SIG-M5 (cell line): ENCODE measurements around the gene NEURL3.
"Not testable (repeated sequence)": the region's sequence is repeated elsewhere in the genome, so short reads cannot be mapped to it uniquely, and the experiment has no call there.

ENCODE experiments used
- DNase-seq: peaks from one replicate; lab custom pipeline; 2025; lab: John Stamatoyannopoulos, UW

Gene NEURL3

DNA sequence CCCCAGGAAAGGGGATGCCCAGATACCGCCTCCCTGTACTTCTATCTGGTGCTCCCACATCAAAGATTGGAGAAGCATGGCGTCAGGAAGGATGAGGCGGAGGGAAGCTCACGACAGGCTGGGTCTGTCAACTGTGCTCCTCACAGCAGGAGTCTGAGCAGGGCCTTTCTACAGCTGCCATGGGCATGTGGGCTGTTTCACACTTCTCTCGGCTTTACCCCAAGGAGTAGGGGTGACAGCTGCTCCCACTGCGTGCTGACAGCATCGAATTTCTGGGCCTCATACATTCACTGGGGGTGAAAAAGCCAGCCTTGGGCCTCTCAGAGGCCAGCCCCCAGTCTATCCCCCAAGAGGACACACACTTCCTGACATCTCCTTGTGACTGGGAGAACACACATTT, 21.1 kb downstream of the NEURL3 start:
- no peak for DNase-seq

DNA sequence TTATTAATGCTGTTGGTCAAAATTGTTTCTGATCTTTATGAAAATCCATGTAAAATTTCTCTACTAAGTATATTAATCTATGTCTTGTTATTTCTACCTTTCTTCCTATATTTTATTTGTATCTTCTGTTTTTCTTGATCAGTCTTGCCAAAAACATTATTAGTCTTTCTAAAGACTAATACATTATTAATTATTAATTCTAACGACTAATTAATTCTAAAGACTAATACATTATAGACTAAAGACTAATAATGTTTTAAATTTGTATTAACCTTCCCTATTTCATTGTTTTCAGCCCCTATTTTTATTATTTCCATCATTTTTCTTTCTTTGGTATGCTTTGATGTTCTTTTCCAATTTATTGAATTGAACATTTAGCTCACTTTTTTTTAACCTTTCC, 27.7 kb downstream of the NEURL3 start:
- DNase-seq: no peak

DNA sequence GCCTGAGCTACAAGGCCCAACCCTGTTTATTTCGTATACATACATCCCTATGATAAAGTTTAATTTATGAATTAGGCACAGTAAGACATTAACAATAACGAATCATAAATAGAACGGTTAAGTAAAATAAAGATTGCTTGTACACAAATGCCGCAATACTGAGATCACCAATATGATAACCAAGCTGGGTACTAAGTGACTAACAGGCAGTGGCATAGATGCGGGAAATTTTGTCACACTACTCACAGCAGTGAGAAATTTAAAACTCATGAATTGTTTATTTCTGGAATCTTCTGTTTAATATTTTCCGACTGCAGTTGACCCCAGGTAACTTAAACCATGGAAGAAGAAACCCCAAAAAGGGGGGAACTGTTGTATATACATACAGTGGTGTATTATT, 33.4 kb downstream of the NEURL3 start:
- no peak for DNase-seq

DNA sequence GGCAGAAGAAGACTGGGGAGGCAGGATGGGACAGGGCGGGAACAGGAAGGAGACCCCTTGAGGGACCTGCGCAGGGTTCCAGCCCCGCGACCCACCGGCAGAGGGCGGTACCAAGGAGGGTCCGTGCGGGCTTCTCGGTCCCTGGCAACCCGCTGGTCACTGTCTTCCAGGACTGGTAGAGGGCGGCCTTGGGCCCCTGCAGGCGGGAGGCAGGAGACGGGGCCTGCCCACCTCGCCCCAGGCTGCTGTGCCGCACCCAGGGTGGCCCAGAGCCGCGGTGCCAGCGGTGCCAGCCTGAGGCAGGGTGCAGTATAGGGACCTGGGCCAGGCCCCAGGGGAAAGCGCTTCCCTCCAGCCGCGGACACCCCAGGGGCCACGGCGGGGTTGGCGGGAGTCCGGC, 34.5 kb downstream of the NEURL3 start:
- no peak for DNase-seq

DNA sequence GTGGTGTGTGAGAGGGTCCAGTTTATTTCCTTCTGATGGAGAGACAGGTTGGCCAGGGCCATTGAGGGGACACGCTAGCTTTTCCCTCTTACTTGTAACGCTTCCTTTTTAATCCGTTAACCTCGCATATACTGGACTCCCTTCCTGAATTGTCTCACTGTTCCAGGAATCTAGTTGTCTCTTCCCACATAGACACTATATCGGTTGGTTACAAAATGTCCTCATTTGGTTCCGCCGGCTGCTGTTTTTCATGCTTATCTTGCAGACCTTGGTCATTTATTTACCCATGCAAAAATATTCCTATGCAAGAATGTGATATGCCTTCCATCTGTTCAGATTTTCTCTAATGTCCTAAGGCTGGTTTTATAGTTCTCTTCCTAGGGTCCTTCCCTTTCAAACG, 35.0 kb downstream of the NEURL3 start:
- DNase-seq: no peak

DNA sequence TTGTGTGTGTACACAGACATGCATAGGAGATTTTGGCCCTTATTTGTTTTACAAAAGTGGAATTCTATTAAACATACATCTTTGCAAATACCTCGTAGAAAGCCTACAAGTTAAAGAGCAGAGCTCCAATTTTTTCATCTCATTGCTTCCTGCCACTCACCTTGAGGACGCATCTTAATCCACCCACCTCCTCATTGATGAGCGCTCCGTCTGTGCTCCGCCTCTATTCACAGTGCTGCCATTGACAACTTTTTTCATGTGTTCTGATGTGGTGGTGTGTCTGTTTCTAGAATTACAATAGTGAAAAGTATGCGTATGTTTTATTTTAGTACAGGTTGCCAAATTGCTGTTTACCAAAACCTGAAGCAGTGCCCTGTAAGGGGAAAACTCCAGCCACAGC, 36.3 kb downstream of the NEURL3 start:
- no peak for DNase-seq

DNA sequence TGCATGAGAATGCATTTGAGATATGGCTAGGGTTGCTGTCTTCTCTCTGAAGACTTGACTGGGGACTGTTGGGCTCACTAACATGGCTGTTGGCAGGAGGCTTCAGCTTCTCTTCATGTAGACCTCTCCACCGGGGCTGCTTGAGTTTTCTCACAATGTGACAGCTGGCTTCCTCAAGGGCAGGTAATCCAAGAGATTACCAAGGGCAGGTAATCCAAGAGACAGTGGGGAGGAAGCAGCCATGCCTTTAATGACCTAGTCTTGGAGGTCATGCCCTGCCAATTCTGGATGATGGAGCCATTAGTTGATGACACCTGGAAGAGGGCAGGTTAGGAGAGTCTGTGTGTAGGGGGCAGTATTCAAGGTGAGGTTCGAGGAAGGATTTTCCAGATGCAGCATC, 40.5 kb downstream of the NEURL3 start:
- no peak for DNase-seq

DNA sequence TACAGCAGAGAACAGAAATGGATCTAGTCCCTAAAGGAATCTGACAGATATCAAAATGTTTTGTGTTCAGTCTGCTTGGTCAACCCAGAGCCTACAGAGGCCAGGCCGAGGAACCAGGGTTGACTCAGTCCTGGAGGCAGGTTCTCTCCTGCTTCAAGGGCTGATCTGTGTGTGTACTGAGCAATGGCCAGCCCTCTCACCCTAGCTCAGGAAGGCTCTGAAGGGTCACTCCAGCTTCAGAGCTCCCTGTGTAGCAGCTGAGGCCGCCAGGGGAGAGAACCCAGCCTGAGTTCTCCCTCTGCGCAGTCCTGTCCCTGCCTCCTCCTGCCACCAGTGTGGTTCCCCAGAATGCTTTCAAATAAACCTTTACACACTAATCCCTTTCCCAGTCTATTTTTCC, 41.1 kb downstream of the NEURL3 start:
- no peak for DNase-seq

DNA sequence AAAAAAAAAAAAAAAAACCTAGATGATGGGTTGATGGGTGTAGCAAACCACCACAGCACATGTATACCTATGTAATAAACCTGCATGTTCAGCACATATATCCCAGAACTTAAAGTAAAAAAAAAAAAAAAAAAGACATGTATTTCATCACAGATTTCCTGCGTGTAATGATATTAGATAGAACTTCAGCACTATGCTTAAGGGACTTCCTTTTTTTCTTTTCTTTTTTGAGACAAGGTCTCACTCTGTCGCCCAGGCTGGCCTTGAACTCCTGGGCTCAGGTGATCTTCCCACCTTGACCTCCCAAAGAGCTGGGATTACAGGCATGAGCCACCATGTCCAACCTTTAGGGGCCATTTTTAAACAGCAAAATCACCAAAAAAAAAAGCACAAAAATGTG, 42.0 kb downstream of the NEURL3 start:
- DNase-seq: no peak

DNA sequence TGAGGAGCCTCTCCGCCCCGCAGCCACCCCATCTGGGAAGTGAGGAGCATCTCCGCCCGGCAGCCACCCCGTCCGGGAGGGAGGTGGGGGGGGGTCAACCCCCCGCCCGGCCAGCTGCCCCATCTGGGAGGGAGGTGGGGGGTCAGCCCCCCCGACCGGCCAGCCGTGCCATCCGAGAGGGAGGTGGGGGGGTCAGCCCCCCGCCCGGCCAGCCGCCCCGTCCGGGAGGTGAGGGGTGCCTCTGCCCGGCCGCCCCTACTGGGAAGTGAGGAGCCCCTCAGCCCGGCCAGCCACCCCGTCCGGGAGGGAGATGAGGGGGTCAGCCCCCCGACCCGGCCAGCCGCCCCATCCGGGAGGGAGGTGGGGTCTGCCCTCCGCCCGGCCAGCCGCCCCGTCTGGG, 43.5 kb downstream of the NEURL3 start:
- not testable (repeated sequence) for DNase-seq

DNA sequence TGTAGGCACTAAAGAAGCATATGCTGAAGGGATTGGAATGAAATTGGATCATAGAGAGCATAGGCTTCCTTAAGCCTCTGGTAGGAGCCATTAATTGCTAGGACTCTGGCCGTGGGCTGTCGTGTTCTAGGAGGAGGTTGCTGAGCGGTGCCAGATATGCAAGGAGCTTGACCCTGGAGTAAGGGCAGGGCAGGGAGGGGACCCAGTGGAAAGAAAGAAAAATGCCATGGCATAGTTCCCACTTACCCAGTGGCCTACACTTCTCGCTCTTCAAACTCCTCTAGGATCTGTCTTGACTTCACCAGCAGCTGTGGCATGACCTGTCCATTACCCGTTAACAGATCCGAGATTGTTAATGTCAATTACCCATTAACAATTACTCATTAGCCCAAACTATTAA, 53.1 kb downstream of the NEURL3 start:
- no peak for DNase-seq

DNA sequence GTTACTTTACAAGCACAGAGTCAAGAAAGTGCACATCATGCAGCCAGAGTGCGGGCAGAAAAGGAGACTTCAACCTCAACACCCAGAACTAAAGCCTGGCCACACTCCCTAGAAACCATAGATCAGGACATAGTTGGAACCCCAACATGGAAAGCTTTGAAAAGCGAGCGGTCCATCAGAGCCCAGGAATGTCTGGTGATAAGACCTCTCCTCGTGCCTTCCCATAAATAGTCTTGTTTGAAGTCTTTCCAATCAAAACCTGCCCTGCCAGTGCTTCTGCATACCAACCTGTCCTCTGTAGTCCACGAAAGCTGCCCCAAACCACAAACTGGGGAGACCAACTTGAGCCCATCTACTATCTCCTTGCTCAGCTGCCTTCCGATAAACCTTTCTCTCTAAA, 55.5 kb downstream of the NEURL3 start:
- DNase-seq: no peak

DNA sequence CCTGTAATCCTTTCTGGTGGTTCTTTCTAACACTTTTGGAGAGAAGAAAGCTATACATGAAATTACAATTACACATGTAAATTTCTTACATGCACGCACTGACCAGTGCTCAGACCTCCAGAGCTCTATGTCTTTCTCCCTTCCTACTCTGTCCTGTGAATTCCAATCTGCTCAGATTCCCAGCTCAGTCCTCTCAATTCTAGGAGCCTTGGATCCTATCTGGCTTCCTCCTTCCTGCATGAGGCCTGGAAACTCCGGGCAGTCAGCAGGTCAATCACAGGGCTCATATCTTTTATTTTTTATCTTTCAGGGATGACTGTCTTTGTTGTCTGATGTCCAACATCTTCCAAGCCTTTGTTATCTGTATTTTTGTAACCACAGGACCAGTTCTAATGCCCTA, 56.0 kb downstream of the NEURL3 start:
- no peak for DNase-seq

DNA sequence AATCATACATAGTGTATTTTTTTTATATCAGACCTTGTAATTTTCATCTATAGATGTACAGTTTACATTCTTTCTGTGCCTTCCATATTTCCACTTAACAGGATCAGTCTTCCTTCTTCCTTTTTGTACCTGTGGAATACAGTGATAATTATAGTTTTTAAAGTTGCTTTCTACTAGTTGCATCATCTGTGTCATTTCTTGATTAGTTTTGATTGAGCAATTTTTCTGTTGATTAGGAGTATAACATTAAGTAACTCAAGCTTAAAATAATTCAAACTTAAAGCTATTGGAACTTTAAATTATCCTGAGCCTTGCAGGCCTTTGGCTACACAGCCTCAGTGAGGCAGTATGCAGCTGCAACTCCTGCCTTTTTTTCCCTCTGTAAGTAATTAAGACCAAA, 57.4 kb downstream of the NEURL3 start:
- DNase-seq: no peak
